Suprapubic skin (tissue), 4 donors: ENCODE results near the gene SLC16A11. TPM values are rescaled to one million over a fixed set of nuclear protein-coding genes. Genes with fewer than 3 reads are reported as not detected.

Experiments
- DNase-seq, 2 donors: peaks; one replicate each; pipeline ENCODE4 v3.0.0-alpha.2; 2019; ENCODE audit warnings: low spot score in 2 of 2
- H3K27ac ChIP-seq: fragments of 200-600 bp; sonication (generic); one replicate; pipeline ENCODE4 v1.5.1; 2019
- H3K27me3 ChIP-seq: fragments of 200-600 bp; sonication (generic); one replicate; pipeline ENCODE4 v1.5.1; 2019
- H3K36me3 ChIP-seq: fragments of 200-600 bp; sonication (generic); one replicate; pipeline ENCODE4 v1.5.1; 2019
- H3K4me1 ChIP-seq: fragments of 200-600 bp; sonication (generic); one replicate; pipeline ENCODE4 v1.5.1; 2019
- H3K4me3 ChIP-seq: fragments of 200-600 bp; sonication (generic); one replicate; pipeline ENCODE4 v1.5.1; 2019; ENCODE audit warnings: mild to moderate bottlenecking
- H3K9me3 ChIP-seq: fragments of 200-600 bp; sonication (generic); one replicate; pipeline ENCODE4 v1.5.1; 2019
- EP300 ChIP-seq: sonication (generic); formaldehyde crosslinking; IDR thresholded peaks from one replicate; pipeline ENCODE4 v1.6.1; 2017; ENCODE audit warnings: antibody characterized with exemption
- POLR2A ChIP-seq, 2 donors: fragments of 450-650 bp; IDR thresholded peaks; one replicate each; pipeline ENCODE4 v1.6.1; 2017; ENCODE audit warnings: antibody characterized with exemption in 2 of 2, mild to moderate bottlenecking in 2 of 2, moderate library complexity in 2 of 2
- POLR2AphosphoS5 ChIP-seq, 3 donors: sonication (generic); formaldehyde crosslinking; IDR thresholded peaks; one replicate each; pipeline ENCODE4 v1.6.1; 2017; ENCODE audit warnings: antibody characterized with exemption in 3 of 3
- WGBS: methylation state at CpG from one replicate; pipeline ENCODE4 v1.1.5; 2018; 5-methylcytosine and 5-hydroxymethylcytosine counted together
- total RNA-seq, 4 donors: library from RNA; depleted of rRNA; stranded (reverse); fragments of >200 nt; gene quantifications; one replicate each; pipeline ENCODE4 v1.1.0, GENCODE V29; 2016
- TF ChIP-seq, protein P1 (sequence below), 2 donors: fragments of 200-600 bp in 1 of 2; fragments of 450-650 bp in 1 of 2; sonication (generic) in 1 of 2; IDR thresholded peaks; one replicate each; pipeline ENCODE4 v1.5.1; 2016 to 2019; ENCODE audit warnings: antibody characterized with exemption in 2 of 2, mild to moderate bottlenecking in 1 of 2, moderate library complexity in 1 of 2

The SLC16A11 gene
- total RNA-seq, 4 donors from 2014 or later = 0.26 to 10.8 (median 5.5) TPM

DNA sequence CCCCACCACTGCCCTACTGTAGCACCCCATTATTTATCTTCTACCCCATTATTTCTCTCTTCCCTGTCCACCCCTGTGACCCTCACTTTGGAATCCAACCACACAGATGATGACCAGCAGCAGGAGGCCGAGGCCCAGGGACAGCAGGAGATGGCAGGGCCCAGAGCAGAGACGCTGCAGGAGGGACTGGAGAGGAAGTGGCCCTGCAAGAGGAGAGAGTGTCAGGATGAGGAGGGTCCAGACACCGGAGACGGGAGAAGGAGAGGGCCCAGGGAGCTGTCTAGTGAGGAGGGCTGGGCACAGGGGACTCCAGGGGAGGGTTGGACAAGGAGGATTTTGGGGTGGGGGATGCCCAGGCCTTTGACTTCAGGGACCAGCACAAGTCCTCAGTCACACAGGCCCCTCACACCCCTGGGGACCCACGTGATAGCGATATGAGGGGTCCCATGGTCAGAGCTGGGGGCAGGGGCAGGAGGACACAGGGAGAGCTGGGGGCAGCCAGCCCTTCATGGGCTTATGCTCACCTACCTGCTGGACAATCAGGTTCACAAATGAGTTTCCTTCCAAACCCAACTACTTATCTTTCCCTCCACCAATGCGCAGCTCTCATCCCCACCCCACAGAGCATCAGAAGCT lies 34.1 kb upstream of the SLC16A11 start:
- Histone ChIP-seq H3K4me3 (no peak overlapping the region), H3K27ac (no peak overlapping the region), H3K9me3 (no peaks in the 10 kb centered on the region), H3K4me1 (peaks cover 3% of the 10 kb centered on the region), H3K27me3 (no peaks in the 10 kb centered on the region), H3K36me3 (no peaks in the 10 kb centered on the region)
- TF ChIP-seq EP300 = no peak
- TF ChIP-seq, protein P1, sequence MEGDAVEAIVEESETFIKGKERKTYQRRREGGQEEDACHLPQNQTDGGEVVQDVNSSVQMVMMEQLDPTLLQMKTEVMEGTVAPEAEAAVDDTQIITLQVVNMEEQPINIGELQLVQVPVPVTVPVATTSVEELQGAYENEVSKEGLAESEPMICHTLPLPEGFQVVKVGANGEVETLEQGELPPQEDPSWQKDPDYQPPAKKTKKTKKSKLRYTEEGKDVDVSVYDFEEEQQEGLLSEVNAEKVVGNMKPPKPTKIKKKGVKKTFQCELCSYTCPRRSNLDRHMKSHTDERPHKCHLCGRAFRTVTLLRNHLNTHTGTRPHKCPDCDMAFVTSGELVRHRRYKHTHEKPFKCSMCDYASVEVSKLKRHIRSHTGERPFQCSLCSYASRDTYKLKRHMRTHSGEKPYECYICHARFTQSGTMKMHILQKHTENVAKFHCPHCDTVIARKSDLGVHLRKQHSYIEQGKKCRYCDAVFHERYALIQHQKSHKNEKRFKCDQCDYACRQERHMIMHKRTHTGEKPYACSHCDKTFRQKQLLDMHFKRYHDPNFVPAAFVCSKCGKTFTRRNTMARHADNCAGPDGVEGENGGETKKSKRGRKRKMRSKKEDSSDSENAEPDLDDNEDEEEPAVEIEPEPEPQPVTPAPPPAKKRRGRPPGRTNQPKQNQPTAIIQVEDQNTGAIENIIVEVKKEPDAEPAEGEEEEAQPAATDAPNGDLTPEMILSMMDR (IDR thresholded peaks at IDR 0.05) = no peak
- 95% methylated on average over 6 of the region's 7 CpGs for WGBS
- no peak for DNase-seq

DNA sequence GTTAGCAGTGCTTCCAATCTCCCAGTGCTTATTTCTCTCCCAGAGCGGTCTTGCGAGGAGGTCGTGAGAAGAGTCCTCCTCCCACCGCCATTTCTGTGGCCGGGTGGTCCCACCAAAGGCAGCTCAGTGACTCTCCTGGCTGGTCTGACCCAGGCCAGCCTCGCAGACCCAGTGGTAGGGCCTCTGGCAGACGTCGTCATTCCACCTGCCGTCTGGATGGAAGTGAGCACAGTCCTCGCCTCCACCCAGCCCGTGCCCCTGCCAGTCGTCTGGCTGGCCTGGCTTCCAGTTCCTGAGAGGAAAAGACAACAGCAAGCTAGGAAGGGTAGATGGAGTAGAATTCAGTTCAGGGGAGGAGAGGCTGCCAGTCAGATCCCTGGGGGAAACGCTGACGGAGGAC lies 31.0 kb upstream of the SLC16A11 start:
- no peaks in the 10 kb centered on the region for H3K4me1 ChIP-seq
- no peak overlapping the region for H3K4me3 ChIP-seq
- no peaks in the 10 kb centered on the region for H3K9me3 ChIP-seq
- no peak for DNase-seq
- H3K27ac ChIP-seq = no peak overlapping the region
- TF ChIP-seq, protein P1 (IDR thresholded peaks at IDR 0.05) = no peak
- TF ChIP-seq EP300 = no peak
- TF ChIP-seq POLR2AphosphoS5 (IDR thresholded peaks at IDR 0.05) = no peak
- no peak for TF ChIP-seq POLR2A (IDR thresholded peaks at IDR 0.05)
- no peaks in the 10 kb centered on the region for H3K36me3 ChIP-seq
- 84% methylated on average over 14 of the region's 14 CpGs for WGBS
- no peaks in the 10 kb centered on the region for H3K27me3 ChIP-seq

DNA sequence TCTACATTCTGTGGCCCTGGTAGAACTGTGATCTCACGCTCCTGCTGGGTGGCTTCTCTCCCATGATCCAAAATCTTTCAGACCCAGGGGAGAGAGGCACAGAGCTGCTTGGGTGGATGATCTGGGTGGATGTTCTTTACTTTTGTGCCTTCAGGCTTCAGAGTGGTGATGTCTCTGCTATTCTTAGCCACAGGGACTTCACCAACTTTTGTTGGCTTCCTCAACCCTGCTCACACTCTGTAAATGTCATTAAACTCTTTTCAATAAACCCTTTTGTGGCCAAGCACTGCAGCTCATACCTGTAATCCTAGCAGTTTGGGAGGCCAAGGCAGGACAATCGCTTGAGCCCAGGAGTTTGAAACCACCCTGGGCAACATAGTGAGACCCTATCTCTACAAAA lies 28.5 kb upstream of the SLC16A11 start:
- H3K27me3 ChIP-seq = no peaks in the 10 kb centered on the region
- TF ChIP-seq, protein P1 (IDR thresholded peaks at IDR 0.05) = no peak
- no peak for TF ChIP-seq POLR2A (IDR thresholded peaks at IDR 0.05)
- WGBS = 51% methylated on average over 2 of the region's 2 CpGs
- no peak overlapping the region for H3K4me3 ChIP-seq
- H3K36me3 ChIP-seq = no peaks in the 10 kb centered on the region
- H3K27ac ChIP-seq = no peak overlapping the region
- H3K4me1 ChIP-seq = no peaks in the 10 kb centered on the region
- peaks cover 9% of the 10 kb centered on the region for H3K9me3 ChIP-seq
- DNase-seq = no peak

DNA sequence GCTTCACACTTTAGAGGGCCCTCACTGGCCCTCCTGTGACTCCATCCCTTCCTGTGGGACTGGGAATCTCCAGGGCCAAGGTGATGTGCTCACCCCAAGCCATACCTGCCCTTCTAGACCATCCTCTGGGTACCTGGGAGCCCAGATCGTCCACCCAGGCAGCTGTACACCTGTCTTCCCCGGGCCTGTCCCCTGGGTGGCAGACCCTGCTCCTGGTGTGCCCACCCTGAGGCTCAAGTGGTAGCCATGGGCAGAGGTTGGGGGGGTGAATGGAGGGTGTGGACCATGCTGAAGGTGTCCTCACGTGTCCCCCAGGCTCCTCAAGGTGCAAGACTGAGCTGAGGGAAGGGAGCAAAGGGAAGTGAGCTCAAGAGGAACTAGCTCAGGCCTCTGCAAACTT lies 26.8 kb upstream of the SLC16A11 start:
- no peak for DNase-seq
- no peaks in the 10 kb centered on the region for H3K4me1 ChIP-seq
- WGBS = 92% methylated on average over 3 of the region's 3 CpGs
- peaks cover 9% of the 10 kb centered on the region for H3K9me3 ChIP-seq
- TF ChIP-seq POLR2A (IDR thresholded peaks at IDR 0.05) (no peak), EP300 (no peak), POLR2AphosphoS5 (IDR thresholded peaks at IDR 0.05) (no peak)
- TF ChIP-seq, protein P1 (IDR thresholded peaks at IDR 0.05) = no peak
- no peak overlapping the region for H3K27ac ChIP-seq
- no peak overlapping the region for H3K4me3 ChIP-seq
- no peaks in the 10 kb centered on the region for H3K36me3 ChIP-seq
- H3K27me3 ChIP-seq = no peaks in the 10 kb centered on the region

DNA sequence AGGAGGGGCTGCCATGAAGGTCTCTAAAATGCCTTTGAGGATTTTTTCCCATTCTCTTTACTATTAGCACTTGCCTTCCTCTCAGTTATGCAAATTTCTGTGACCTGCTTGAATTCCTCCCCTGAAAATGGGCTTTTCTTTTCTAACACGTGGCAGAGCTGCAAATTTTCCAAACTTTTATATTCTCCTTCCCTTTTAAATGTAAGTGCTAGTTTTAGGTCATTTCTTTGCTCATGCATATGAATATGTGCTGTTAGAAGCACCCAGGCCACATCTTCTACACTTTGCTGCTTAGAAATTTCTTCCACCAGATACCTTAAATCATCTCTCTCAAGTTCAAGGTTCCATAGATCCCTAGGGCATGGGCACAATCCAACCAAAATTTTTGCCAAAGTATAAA lies 24.4 kb upstream of the SLC16A11 start:
- DNase-seq = no peak
- WGBS = 46% methylated on average over 1 of the region's 1 CpG
- Histone ChIP-seq H3K27me3 (peaks cover 3% of the 10 kb centered on the region), H3K27ac (no peak overlapping the region), H3K4me1 (no peaks in the 10 kb centered on the region), H3K4me3 (no peak overlapping the region), H3K36me3 (no peaks in the 10 kb centered on the region), H3K9me3 (peaks cover 9% of the 10 kb centered on the region)
- TF ChIP-seq, protein P1 (IDR thresholded peaks at IDR 0.05) = no peak
- TF ChIP-seq POLR2AphosphoS5 (IDR thresholded peaks at IDR 0.05) (no peak), EP300 (no peak), POLR2A (IDR thresholded peaks at IDR 0.05) (no peak)
